H9 (cell line): ENCODE results near the gene DCDC1. TPM values are rescaled to one million over a fixed set of nuclear protein-coding genes. Genes with fewer than 3 reads are reported as not detected.
A peak's percentile ranks its signal among the peaks of the same experiment; 100 is the strongest.

Experiments used
- DNase-seq: peaks from one replicate; pipeline ENCODE4 v3.0.0-alpha.2; 2017
- H2AFZ ChIP-seq: one replicate; pipeline ENCODE4 v1.6.1; 2013; ENCODE audit warnings: mild to moderate bottlenecking, low read length, control low read depth, moderate library complexity
- H2AK5ac ChIP-seq: 2 replicates; pipeline ENCODE4 v1.6.1; 2013; ENCODE audit warnings: low read length, control low read depth, mixed read lengths; ENCODE audit not compliant: insufficient read length
- H2BK120ac ChIP-seq: one replicate; pipeline ENCODE4 v1.6.1; 2013; ENCODE audit warnings: low read depth, mild to moderate bottlenecking, low read length, control low read depth, inconsistent platforms; ENCODE audit not compliant: poor library complexity, severe bottlenecking
- H2BK12ac ChIP-seq: 2 replicates; pipeline ENCODE4 v1.6.1; 2013; ENCODE audit warnings: low read length, control low read depth, mixed read lengths, low read depth; ENCODE audit not compliant: insufficient read length
- H2BK15ac ChIP-seq: 2 replicates; pipeline ENCODE4 v1.6.1; 2013; ENCODE audit warnings: low read depth, low read length, control low read depth
- H2BK20ac ChIP-seq: one replicate; pipeline ENCODE4 v1.6.1; 2013; ENCODE audit warnings: low read depth, mild to moderate bottlenecking, low read length, control low read depth, inconsistent platforms; ENCODE audit not compliant: poor library complexity, severe bottlenecking
- H2BK5ac ChIP-seq: 2 replicates; pipeline ENCODE4 v1.6.1; 2013; ENCODE audit warnings: low read length, control low read depth, mixed read lengths; ENCODE audit not compliant: insufficient read length
- H3K14ac ChIP-seq: 2 replicates; pipeline ENCODE4 v1.6.1; 2013; ENCODE audit warnings: low read length, control low read depth; ENCODE audit not compliant: insufficient read depth
- H3K18ac ChIP-seq: 2 replicates; pipeline ENCODE4 v1.6.1; 2013; ENCODE audit warnings: low read depth, mild to moderate bottlenecking, mixed read lengths, low read length, control low read depth; ENCODE audit not compliant: insufficient read length
- H3K23ac ChIP-seq: 2 replicates; pipeline ENCODE4 v1.6.1; 2013; ENCODE audit warnings: low read length, control low read depth, mixed read lengths, low read depth; ENCODE audit not compliant: insufficient read length
- H3K23me2 ChIP-seq: 2 replicates; pipeline ENCODE4 v1.6.1; 2013; ENCODE audit warnings: low read depth, mild to moderate bottlenecking, mixed read lengths, low read length, control low read depth; ENCODE audit not compliant: insufficient read length, poor library complexity, severe bottlenecking
- H3K27ac ChIP-seq: 2 replicates; pipeline ENCODE4 v1.5.1; 2013; ENCODE audit warnings: low read length, control low read depth, mixed read lengths, low read depth; ENCODE audit not compliant: insufficient read length
- H3K27me3 ChIP-seq: 2 replicates; pipeline ENCODE4 v1.6.1; 2013; ENCODE audit warnings: low read length, control low read depth, inconsistent platforms; ENCODE audit not compliant: insufficient read depth
- H3K4ac ChIP-seq: 2 replicates; pipeline ENCODE4 v1.6.1; 2013; ENCODE audit warnings: low read depth, mild to moderate bottlenecking, control low read depth, inconsistent platforms, low read length, moderate library complexity
- H3K4me1 ChIP-seq: 2 replicates; pipeline ENCODE4 v1.6.1; 2013; ENCODE audit warnings: low read length, control low read depth, inconsistent platforms; ENCODE audit not compliant: insufficient read depth
- H3K4me2 ChIP-seq: 2 replicates; pipeline ENCODE4 v1.6.1; 2013; ENCODE audit warnings: low read length, control low read depth, mixed read lengths; ENCODE audit not compliant: insufficient read length, insufficient read depth
- H3K56ac ChIP-seq: 2 replicates; pipeline ENCODE4 v1.6.1; 2013; ENCODE audit warnings: low read depth, mild to moderate bottlenecking, mixed read lengths, low read length, control low read depth; ENCODE audit not compliant: insufficient read length
- H3K79me1 ChIP-seq: 2 replicates; pipeline ENCODE4 v1.6.1; 2013; ENCODE audit warnings: low read depth, mild to moderate bottlenecking, moderate library complexity, low read length, control low read depth, inconsistent platforms; ENCODE audit not compliant: insufficient read depth, poor library complexity, severe bottlenecking
- H3K79me2 ChIP-seq: 2 replicates; pipeline ENCODE4 v1.6.1; 2013; ENCODE audit warnings: low read length, control low read depth, inconsistent platforms; ENCODE audit not compliant: insufficient read depth
- H3K9ac ChIP-seq: 2 replicates; pipeline ENCODE4 v1.6.1; 2013; ENCODE audit warnings: low read length, control low read depth, mixed read lengths; ENCODE audit not compliant: insufficient read length; ENCODE audit errors: extremely low read depth
- H3K9me3 ChIP-seq: one replicate; pipeline ENCODE4 v1.6.1; 2013; ENCODE audit warnings: low read depth, low read length, inconsistent platforms; ENCODE audit not compliant: control insufficient read depth
- H3T11ph ChIP-seq: one replicate; pipeline ENCODE4 v1.6.1; 2013; ENCODE audit warnings: mild to moderate bottlenecking, low read length, control low read depth, inconsistent platforms
- H4K20me1 ChIP-seq: one replicate; pipeline ENCODE4 v1.6.1; 2013; ENCODE audit not compliant: control insufficient read depth, insufficient read length, insufficient read depth
- H4K5ac ChIP-seq: 2 replicates; pipeline ENCODE4 v1.6.1; 2013; ENCODE audit warnings: low read depth, mild to moderate bottlenecking, mixed read lengths, low read length, control low read depth; ENCODE audit not compliant: insufficient read length
- H4K8ac ChIP-seq: replicated peaks from 2 replicates; pipeline ENCODE4 v1.6.1; 2013; ENCODE audit warnings: low read length, control low read depth, mixed read lengths, low read depth; ENCODE audit not compliant: insufficient read length
- H4K91ac ChIP-seq: 2 replicates; pipeline ENCODE4 v1.6.1; 2013; ENCODE audit warnings: low read depth, mild to moderate bottlenecking, moderate library complexity, mixed read lengths, low read length, control low read depth; ENCODE audit not compliant: insufficient read length
- H3K27ac Mint-ChIP-seq, 3 experiments: 2 replicates in 2 of 3; 3 replicates in 1 of 3; pipeline ENCODE4 v1.8.0; 2020 to 2021; ENCODE audit warnings: mixed read lengths in 3 of 3, mild to moderate bottlenecking in 1 of 3, moderate library complexity in 1 of 3
- H3K27me3 Mint-ChIP-seq: 2 replicates; pipeline ENCODE4 v1.8.0; 2021; ENCODE audit warnings: low read depth, mild to moderate bottlenecking, moderate library complexity, mixed read lengths
- H3K36me3 Mint-ChIP-seq, 3 experiments: 2 replicates in 2 of 3; 3 replicates in 1 of 3; pipeline ENCODE4 v1.8.0; 2020 to 2021; ENCODE audit warnings: low read depth in 3 of 3, mixed read lengths in 3 of 3; ENCODE audit not compliant: insufficient read depth in 1 of 3
- H3K4me1 Mint-ChIP-seq, 2 experiments: 2 replicates each; pipeline ENCODE4 v1.8.0; 2020; ENCODE audit warnings: mixed read lengths in 2 of 2
- H3K4me3 Mint-ChIP-seq, 2 experiments: 2 replicates in 1 of 2; 3 replicates in 1 of 2; pipeline ENCODE4 v1.8.0; 2020 to 2021; ENCODE audit warnings: mild to moderate bottlenecking in 2 of 2, mixed read lengths in 2 of 2, moderate library complexity in 1 of 2
- H3K9me3 Mint-ChIP-seq, 2 experiments: 2 replicates in 1 of 2; 3 replicates in 1 of 2; pipeline ENCODE4 v1.8.0; 2020; ENCODE audit warnings: mild to moderate bottlenecking in 2 of 2, mixed read lengths in 2 of 2, moderate library complexity in 1 of 2
- WGBS: extraction: QIAGEN DNeasy Blood & Tissue Kit; methylation state at CpG from one replicate; pipeline ENCODE4 v1.1.7; 2013; ENCODE audit warnings: missing lambda C conversion rate, low lambda C conversion rate, mixed read lengths; ENCODE audit not compliant: insufficient read length; ENCODE audit errors: extremely low coverage; 5-methylcytosine and 5-hydroxymethylcytosine counted together
- total RNA-seq: library from RNA; stranded (reverse); gene quantifications from 2 replicates; pipeline ENCODE4 v1.2.1, GENCODE V29; 2021
- TF ChIP-seq, protein P1 (sequence below): fragments of 200-600 bp; sonication (generic); conservative IDR thresholded peaks from 3 replicates; pipeline ENCODE4 v1.8.0; 2021; ENCODE audit warnings: antibody characterized with exemption, mild to moderate bottlenecking

DCDC1 gene
- total RNA-seq, 1 experiment from 2014 or later: 0.09 TPM

DNA sequence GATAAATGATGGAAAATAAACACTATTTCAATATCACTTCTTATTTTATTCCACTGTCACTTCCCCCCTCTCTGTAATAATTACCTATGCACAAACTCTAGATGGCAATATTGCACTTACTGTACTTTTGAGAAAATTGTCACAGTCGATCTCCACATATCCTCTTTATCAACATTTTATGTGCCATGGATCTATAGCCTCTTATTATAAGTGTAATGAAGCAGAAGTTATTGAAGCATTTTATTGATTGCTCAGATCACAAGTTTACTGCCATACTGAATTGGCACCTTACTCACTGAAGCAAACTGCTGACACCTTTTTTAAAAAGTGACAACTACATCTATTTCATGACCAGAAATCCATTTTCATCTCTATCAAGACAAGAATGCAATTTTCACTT, 133.4 kb downstream of the DCDC1 start:
- Histone ChIP-seq H4K20me1 (no peaks in the 10 kb centered on the region), H3K14ac (no peak overlapping the region), H3K4ac (no peak overlapping the region), H3K27me3 (no peaks in the 10 kb centered on the region), H3K18ac (no peak overlapping the region), H3K56ac (no peak overlapping the region), H2AFZ (no peak overlapping the region), H3K9me3 (no peaks in the 10 kb centered on the region), H4K5ac (no peak overlapping the region), H2BK20ac (no peak overlapping the region), H4K8ac (no peak overlapping the region), H3K23ac (no peak overlapping the region), H3K23me2 (no peaks in the 10 kb centered on the region), H2BK5ac (no peak overlapping the region), H3T11ph (no peak overlapping the region), H3K79me2 (no peaks in the 10 kb centered on the region), H2BK12ac (no peak overlapping the region), H3K4me1 (no peaks in the 10 kb centered on the region; the same call in 1 of the 2 replicates), H4K91ac (no peak overlapping the region), H3K79me1 (no peaks in the 10 kb centered on the region), H2BK15ac (no peak overlapping the region), H3K4me2 (no peak overlapping the region), H3K9ac (no peak overlapping the region), H2AK5ac (no peak overlapping the region), H2BK120ac (no peak overlapping the region), H3K27ac (no peak overlapping the region)
- DNase-seq: no peak
- H3K4me1 Mint-ChIP-seq: peaks cover 22 to 29% of the 10 kb centered on the region in 2 experiments
- no peaks in the 10 kb centered on the region for H3K27me3 Mint-ChIP-seq
- no peak overlapping the region for H3K4me3 Mint-ChIP-seq
- TF ChIP-seq, protein P1, sequence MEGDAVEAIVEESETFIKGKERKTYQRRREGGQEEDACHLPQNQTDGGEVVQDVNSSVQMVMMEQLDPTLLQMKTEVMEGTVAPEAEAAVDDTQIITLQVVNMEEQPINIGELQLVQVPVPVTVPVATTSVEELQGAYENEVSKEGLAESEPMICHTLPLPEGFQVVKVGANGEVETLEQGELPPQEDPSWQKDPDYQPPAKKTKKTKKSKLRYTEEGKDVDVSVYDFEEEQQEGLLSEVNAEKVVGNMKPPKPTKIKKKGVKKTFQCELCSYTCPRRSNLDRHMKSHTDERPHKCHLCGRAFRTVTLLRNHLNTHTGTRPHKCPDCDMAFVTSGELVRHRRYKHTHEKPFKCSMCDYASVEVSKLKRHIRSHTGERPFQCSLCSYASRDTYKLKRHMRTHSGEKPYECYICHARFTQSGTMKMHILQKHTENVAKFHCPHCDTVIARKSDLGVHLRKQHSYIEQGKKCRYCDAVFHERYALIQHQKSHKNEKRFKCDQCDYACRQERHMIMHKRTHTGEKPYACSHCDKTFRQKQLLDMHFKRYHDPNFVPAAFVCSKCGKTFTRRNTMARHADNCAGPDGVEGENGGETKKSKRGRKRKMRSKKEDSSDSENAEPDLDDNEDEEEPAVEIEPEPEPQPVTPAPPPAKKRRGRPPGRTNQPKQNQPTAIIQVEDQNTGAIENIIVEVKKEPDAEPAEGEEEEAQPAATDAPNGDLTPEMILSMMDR: peak; percentile 32; the same call in 2 of the 3 replicates
- no peaks in the 10 kb centered on the region for H3K36me3 Mint-ChIP-seq
- H3K27ac Mint-ChIP-seq: no peak overlapping the region
- WGBS: no CpG with 5 or more reads among the region's 1 CpG
- H3K9me3 Mint-ChIP-seq: no peaks in the 10 kb centered on the region
